ENCODE results near the gene KCNQ5. TPM values are rescaled to one million over a fixed set of nuclear protein-coding genes. Genes with fewer than 3 reads are reported as not detected.

The KCNQ5 gene
- total RNA-seq, 3 donors from 2014 or later (not counting 1 experiment from before 2014, with no cell fraction given), result 8.2 to 9.7 (median 8.7) TPM

GRCh38 chr6:73017476-73017875, 395.6 kb downstream of the KCNQ5 start:
- Histone ChIP-seq H3K9me3 (ENCODE audit: control insufficient read depth, insufficient read depth, low read length) (no peaks in the 10 kb centered on the region), H3K27ac (ENCODE audit: low read length) (no peak overlapping the region), H3K4me3 (ENCODE audit: low read length) (no peak overlapping the region), H3K4me1 (ENCODE audit: control insufficient read depth, insufficient read depth, low read length) (no peaks in the 10 kb centered on the region), H3K36me3 (ENCODE audit: control insufficient read depth, insufficient read depth, low read length) (no peaks in the 10 kb centered on the region), H3K27me3 (ENCODE audit: control insufficient read depth, insufficient read depth, low read length) (no peaks in the 10 kb centered on the region)
- Mint-ChIP-seq H3K27ac (no peak overlapping the region), H3K4me3 (no peak overlapping the region), H3K27me3 (ENCODE audit: low read depth in 2 of 2) (no peaks in the 10 kb centered on the region), H3K9me3 (no peaks in the 10 kb centered on the region), H3K36me3 (no peaks in the 10 kb centered on the region), H3K4me1 (peaks cover 0 to 5% of the 10 kb centered on the region in 2 donors)
- no peak for TF ChIP-seq CTCF (IDR thresholded peaks at IDR 0.05)
- ATAC-seq, result no peak
- 83% methylated on average over 2 of the region's 2 CpGs for WGBS (ENCODE audit: insufficient coverage)
- no peak for DNase-seq
- intact Hi-C loops (cut with micrococcal nuclease), result no loop called here

DNA sequence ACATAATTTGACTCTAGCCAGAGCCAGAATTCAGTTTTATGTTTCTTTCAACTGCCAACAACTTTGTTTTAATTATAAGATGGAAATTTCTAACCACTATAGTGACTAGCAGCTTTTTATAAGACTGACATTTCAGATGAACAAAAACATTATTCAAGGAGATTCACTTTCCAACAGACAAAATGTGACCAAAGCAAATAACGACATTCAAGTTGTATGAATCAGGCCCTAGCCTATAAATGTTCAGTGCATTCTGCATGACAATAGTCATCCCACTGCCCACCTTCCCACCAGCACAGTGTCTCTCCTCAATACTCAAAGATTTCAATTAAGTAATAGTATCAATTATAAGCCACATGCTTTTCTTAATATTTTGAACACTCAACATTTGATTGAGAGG, 402.7 kb downstream of the KCNQ5 start:
- H3K36me3 Mint-ChIP-seq, result no peaks in the 10 kb centered on the region
- TF ChIP-seq CTCF (IDR thresholded peaks at IDR 0.05), result no peak
- 90% methylated on average over 1 of the region's 1 CpG for WGBS (ENCODE audit: insufficient coverage)
- peaks cover 4% of the 10 kb centered on the region for H3K4me1 ChIP-seq (ENCODE audit: control insufficient read depth, insufficient read depth, low read length)
- H3K36me3 ChIP-seq (ENCODE audit: control insufficient read depth, insufficient read depth, low read length), result no peaks in the 10 kb centered on the region
- H3K4me1 Mint-ChIP-seq, result peaks cover 8 to 13% of the 10 kb centered on the region in 2 donors
- no peak overlapping the region for H3K4me3 Mint-ChIP-seq
- no peaks in the 10 kb centered on the region for H3K9me3 ChIP-seq (ENCODE audit: control insufficient read depth, insufficient read depth, low read length)
- no peak overlapping the region for H3K4me3 ChIP-seq (ENCODE audit: low read length)
- intact Hi-C loops (cut with micrococcal nuclease), result no loop called here
- DNase-seq (no peak), ATAC-seq (no peak)
- H3K27me3 ChIP-seq (ENCODE audit: control insufficient read depth, insufficient read depth, low read length), result no peaks in the 10 kb centered on the region
- no peak overlapping the region for H3K27ac ChIP-seq (ENCODE audit: low read length)
- H3K27me3 Mint-ChIP-seq (ENCODE audit: low read depth in 2 of 2), result no peaks in the 10 kb centered on the region
- no peak overlapping the region for H3K27ac Mint-ChIP-seq
- no peaks in the 10 kb centered on the region for H3K9me3 Mint-ChIP-seq

GRCh38 chr6:73027691-73028090, 405.8 kb downstream of the KCNQ5 start:
- H3K4me3 ChIP-seq (ENCODE audit: low read length), result no peak overlapping the region
- Mint-ChIP-seq H3K4me1 (peaks cover 8% of the 10 kb centered on the region in 2 donors), H3K4me3 (no peak overlapping the region), H3K9me3 (no peaks in the 10 kb centered on the region), H3K27me3 (ENCODE audit: low read depth in 2 of 2) (no peaks in the 10 kb centered on the region), H3K36me3 (no peaks in the 10 kb centered on the region), H3K27ac (no peak overlapping the region)
- no peak for TF ChIP-seq CTCF (IDR thresholded peaks at IDR 0.05)
- H3K4me1 ChIP-seq (ENCODE audit: control insufficient read depth, insufficient read depth, low read length), result peaks cover 4% of the 10 kb centered on the region
- intact Hi-C loops (cut with micrococcal nuclease), result no loop called here
- no peak overlapping the region for H3K27ac ChIP-seq (ENCODE audit: low read length)
- H3K9me3 ChIP-seq (ENCODE audit: control insufficient read depth, insufficient read depth, low read length), result no peaks in the 10 kb centered on the region
- H3K36me3 ChIP-seq (ENCODE audit: control insufficient read depth, insufficient read depth, low read length), result no peaks in the 10 kb centered on the region
- H3K27me3 ChIP-seq (ENCODE audit: control insufficient read depth, insufficient read depth, low read length), result no peaks in the 10 kb centered on the region
- ATAC-seq, result no peak
- no peak for DNase-seq

DNA sequence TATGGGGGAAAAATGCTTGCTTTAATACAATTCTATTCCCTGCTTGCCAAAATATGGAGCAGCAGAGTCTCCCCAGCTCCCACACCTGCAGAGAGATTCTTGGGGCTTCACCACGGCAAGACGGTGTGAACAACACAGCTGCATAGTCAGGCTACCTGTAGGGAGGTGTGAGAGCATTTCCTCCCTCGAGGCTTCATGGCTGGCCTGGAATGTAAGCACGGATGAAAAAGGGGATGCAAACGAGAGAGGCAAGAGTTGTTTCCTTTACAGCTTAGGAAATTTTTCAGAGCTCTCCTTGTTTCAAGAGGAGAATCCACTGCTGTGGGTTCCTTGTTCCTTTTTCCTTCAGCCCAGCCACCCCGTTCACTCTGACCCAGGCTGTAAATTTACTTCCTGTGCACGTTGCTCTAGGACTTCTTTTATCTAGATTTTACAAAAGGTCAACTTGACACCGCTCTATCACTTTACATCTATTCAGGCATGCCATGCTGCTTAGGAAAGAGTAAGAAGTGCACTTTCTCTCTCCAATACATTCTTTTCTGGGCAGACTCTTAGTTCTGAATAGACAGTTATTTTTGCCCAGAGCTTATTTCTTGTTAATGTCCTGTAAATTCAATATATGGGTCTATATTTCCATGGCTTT, 406.4 kb downstream of the KCNQ5 start:
- no peak overlapping the region for H3K27ac ChIP-seq (ENCODE audit: low read length)
- no peaks in the 10 kb centered on the region for H3K36me3 ChIP-seq (ENCODE audit: control insufficient read depth, insufficient read depth, low read length)
- WGBS (ENCODE audit: insufficient coverage), result 47% methylated on average over 8 of the region's 8 CpGs
- no peaks in the 10 kb centered on the region for H3K27me3 ChIP-seq (ENCODE audit: control insufficient read depth, insufficient read depth, low read length)
- no peaks in the 10 kb centered on the region for H3K27me3 Mint-ChIP-seq (ENCODE audit: low read depth in 2 of 2)
- H3K9me3 ChIP-seq (ENCODE audit: control insufficient read depth, insufficient read depth, low read length), result no peaks in the 10 kb centered on the region
- intact Hi-C loops (cut with micrococcal nuclease), result no loop called here
- H3K4me1 Mint-ChIP-seq, result peaks cover 8% of the 10 kb centered on the region in 2 donors
- H3K4me1 ChIP-seq (ENCODE audit: control insufficient read depth, insufficient read depth, low read length), result peaks cover 4% of the 10 kb centered on the region
- H3K36me3 Mint-ChIP-seq, result no peaks in the 10 kb centered on the region
- DNase-seq (no peak), ATAC-seq (no peak)
- no peak overlapping the region for H3K27ac Mint-ChIP-seq
- H3K9me3 Mint-ChIP-seq, result no peaks in the 10 kb centered on the region
- H3K4me3 Mint-ChIP-seq, result no peak overlapping the region
- no peak overlapping the region for H3K4me3 ChIP-seq (ENCODE audit: low read length)
- no peak for TF ChIP-seq CTCF (IDR thresholded peaks at IDR 0.05)
